Mammary epithelial cell (primary cell): Measurements from ENCODE around the gene TEF.

Experiments used
- CTCF ChIP-seq, 2 donors: IDR thresholded peaks in 1 of 2; conservative IDR thresholded peaks in 1 of 2; 2 replicates each; pipeline ENCODE4 v1.5.1; 2011 to 2012; ENCODE audit warnings: inconsistent platforms in 2 of 2, low read length in 2 of 2, mild to moderate bottlenecking in 2 of 2, control low read depth in 1 of 2, low read depth in 1 of 2; ENCODE audit not compliant: insufficient read depth in 1 of 2; ENCODE audit errors: extremely low read depth in 1 of 2
- EZH2 ChIP-seq: IDR thresholded peaks from 2 replicates; pipeline ENCODE4 v1.6.1; 2012; ENCODE audit warnings: low read length, inconsistent platforms, borderline replicate concordance

- no peak for TF ChIP-seq CTCF (conservative IDR thresholded peaks at IDR 0.05 in 1 of 2, IDR thresholded peaks at IDR 0.05 in 1 of 2; ENCODE audit: extremely low read depth in 1 of 2, insufficient read depth in 1 of 2, low read depth in 1 of 2, low read length in 2 of 2)
- no peak for TF ChIP-seq EZH2
Observed at GRCh38 chr22:41382610-41383009, 868 bp downstream of the TEF start.
